GM23338 (cell line): ENCODE measurements around the gene DCUN1D2. TPM values are rescaled to one million over a fixed set of nuclear protein-coding genes. Genes with fewer than 3 reads are reported as not detected.

ENCODE experiments used
- ATAC-seq: fragments of 200-7000 bp; cut with Tn5 transposase; 3 replicates; pipeline ENCODE4 v1.9.1; 2020
- DNase-seq: peaks from one replicate; pipeline ENCODE4 v3.0.0-alpha.2; 2015; ENCODE audit warnings: low spot score
- H2AFZ ChIP-seq: fragments of 200-600 bp; sonication (generic); 2 replicates; pipeline ENCODE4 v1.8.0; 2016; ENCODE audit warnings: antibody characterized with exemption, mild to moderate bottlenecking, moderate library complexity
- H3F3A ChIP-seq: fragments of 200-600 bp; sonication (generic); replicated peaks from 2 replicates; pipeline ENCODE4 v1.8.0; 2017; ENCODE audit warnings: antibody characterized with exemption, mixed run types, low read depth
- H3K27ac ChIP-seq: fragments of 200-600 bp; sonication (generic); 2 replicates; pipeline ENCODE4 v1.6.1; 2016; ENCODE audit warnings: low read depth
- H3K27me3 ChIP-seq: fragments of 200-600 bp; sonication (generic); 2 replicates; pipeline ENCODE4 v1.8.0; 2016; ENCODE audit warnings: mild to moderate bottlenecking, mixed run types, moderate library complexity; ENCODE audit not compliant: insufficient read depth
- H3K36me3 ChIP-seq: fragments of 200-600 bp; sonication (generic); 2 replicates; pipeline ENCODE4 v1.8.0; 2016; ENCODE audit warnings: mild to moderate bottlenecking; ENCODE audit not compliant: insufficient read depth
- H3K4me1 ChIP-seq: fragments of 200-600 bp; sonication (generic); 2 replicates; pipeline ENCODE4 v1.8.0; 2016; ENCODE audit warnings: mild to moderate bottlenecking, moderate library complexity; ENCODE audit not compliant: insufficient read depth
- H3K4me2 ChIP-seq: fragments of 200-600 bp; sonication (generic); 2 replicates; pipeline ENCODE4 v1.7.1; 2017; ENCODE audit warnings: mixed run types
- H3K4me3 ChIP-seq: fragments of 200-600 bp; sonication (generic); 2 replicates; pipeline ENCODE4 v1.6.1; 2016; ENCODE audit warnings: mixed run types
- H3K79me2 ChIP-seq: fragments of 200-600 bp; sonication (generic); replicated peaks from 2 replicates; pipeline ENCODE4 v1.8.0; 2017; ENCODE audit warnings: mild to moderate bottlenecking; ENCODE audit not compliant: insufficient read depth
- H3K9me2 ChIP-seq: fragments of 200-600 bp; sonication (generic); 2 replicates; pipeline ENCODE4 v1.8.0; 2017; ENCODE audit not compliant: insufficient read depth
- H4K20me1 ChIP-seq: fragments of 200-600 bp; sonication (generic); replicated peaks from 2 replicates; pipeline ENCODE4 v1.8.0; 2017; ENCODE audit warnings: mild to moderate bottlenecking; ENCODE audit not compliant: insufficient read depth
- H3K27ac Mint-ChIP-seq: 2 replicates; pipeline ENCODE4 v1.8.0; 2020; ENCODE audit warnings: inconsistent platforms, mild to moderate bottlenecking, moderate library complexity, mixed read lengths
- H3K27me3 Mint-ChIP-seq: 3 replicates; pipeline ENCODE4 v1.8.0; 2022; ENCODE audit warnings: low read depth, mild to moderate bottlenecking, moderate library complexity, mixed read lengths, inconsistent platforms; ENCODE audit not compliant: insufficient read depth, poor library complexity
- H3K36me3 Mint-ChIP-seq: 3 replicates; pipeline ENCODE4 v1.8.0; 2021; ENCODE audit warnings: low read depth, mild to moderate bottlenecking, inconsistent platforms, moderate library complexity, mixed read lengths
- H3K4me1 Mint-ChIP-seq: 3 replicates; pipeline ENCODE4 v1.8.0; 2020; ENCODE audit warnings: mild to moderate bottlenecking, inconsistent platforms, mixed read lengths
- H3K4me3 Mint-ChIP-seq: 3 replicates; pipeline ENCODE4 v1.8.0; 2021; ENCODE audit warnings: moderate library complexity, mild to moderate bottlenecking, inconsistent platforms, mixed read lengths
- H3K9me3 Mint-ChIP-seq: 3 replicates; pipeline ENCODE4 v1.8.0; 2020; ENCODE audit warnings: moderate library complexity, mild to moderate bottlenecking, inconsistent platforms, mixed read lengths
- CREB1 ChIP-seq: fragments of 250-450 bp; sonication (Bioruptor Pico); IDR thresholded peaks from 2 replicates; pipeline ENCODE4 v1.5.0; 2020; ENCODE audit warnings: low read depth, mild to moderate bottlenecking, moderate library complexity
- EZH2 ChIP-seq: fragments of 200-600 bp; sonication (generic); IDR thresholded peaks from one replicate; pipeline ENCODE4 v1.8.0; 2017; ENCODE audit warnings: antibody characterized with exemption, mild to moderate bottlenecking, low read depth; ENCODE audit not compliant: unreplicated experiment
- EZH2phosphoT487 ChIP-seq: fragments of 200-600 bp; sonication (generic); IDR thresholded peaks from one replicate; pipeline ENCODE4 v1.8.1; 2018; ENCODE audit warnings: antibody characterized with exemption; ENCODE audit not compliant: unreplicated experiment
- JUNB ChIP-seq: IDR thresholded peaks from one replicate; pipeline ENCODE4 v1.6.1; 2016; ENCODE audit warnings: antibody characterized with exemption; ENCODE audit not compliant: unreplicated experiment
- POLR2AphosphoS5 ChIP-seq: IDR thresholded peaks from 2 replicates; pipeline ENCODE4 v1.6.1; 2016; ENCODE audit warnings: antibody characterized with exemption, low read depth
- STAT1 ChIP-seq: IDR thresholded peaks from one replicate; pipeline ENCODE4 v1.6.1; 2016; ENCODE audit warnings: antibody characterized with exemption; ENCODE audit not compliant: unreplicated experiment
- ZNF114 ChIP-seq: fragments of 250-450 bp; sonication (Bioruptor Pico); IDR thresholded peaks from 2 replicates; pipeline ENCODE4 v1.5.0; 2020; ENCODE audit warnings: mild to moderate bottlenecking, moderate library complexity
- polyA plus RNA-seq: library from polyadenylated mRNA; unstranded; fragments of >200 nt; fragmentation: Nextera tagmentation; extraction: Ambion mirVana; gene quantifications from 2 replicates; pipeline ENCODE4 v1.2.1, GENCODE V29; 2016
- total RNA-seq: library from RNA; depleted of rRNA; stranded (reverse); fragments of >200 nt; shearing (Covaris generic); gene quantifications from 2 replicates; pipeline ENCODE4 v1.2.3, GENCODE V29; 2014
- TF ChIP-seq, protein P1 (sequence below): IDR thresholded peaks from 2 replicates; pipeline ENCODE4 v1.6.1; 2016; ENCODE audit warnings: antibody characterized with exemption
- TF ChIP-seq, protein P2 (sequence below): fragments of 250-450 bp; sonication (Bioruptor Pico); IDR thresholded peaks from 2 replicates; pipeline ENCODE4 v1.5.0; 2020; ENCODE audit warnings: mild to moderate bottlenecking, moderate library complexity
- TF ChIP-seq, protein P3 (sequence below), 2 experiments: fragments of 200-600 bp in 1 of 2; sonication (generic) in 1 of 2; conservative IDR thresholded peaks; 2 replicates each; pipeline versions ENCODE4 v1.5.1 to v1.6.1; 2016 to 2017; ENCODE audit warnings: antibody characterized with exemption in 2 of 2, low read depth in 2 of 2, mild to moderate bottlenecking in 2 of 2, moderate library complexity in 1 of 2
- TF ChIP-seq, protein P4 (sequence below): IDR thresholded peaks from one replicate; pipeline ENCODE4 v1.6.1; 2018; ENCODE audit warnings: antibody characterized with exemption; ENCODE audit not compliant: unreplicated experiment

DCUN1D2 gene
- total and polyA plus RNA-seq, 2 experiments from 2014 or later = 12.3 to 38.0 TPM

DNA sequence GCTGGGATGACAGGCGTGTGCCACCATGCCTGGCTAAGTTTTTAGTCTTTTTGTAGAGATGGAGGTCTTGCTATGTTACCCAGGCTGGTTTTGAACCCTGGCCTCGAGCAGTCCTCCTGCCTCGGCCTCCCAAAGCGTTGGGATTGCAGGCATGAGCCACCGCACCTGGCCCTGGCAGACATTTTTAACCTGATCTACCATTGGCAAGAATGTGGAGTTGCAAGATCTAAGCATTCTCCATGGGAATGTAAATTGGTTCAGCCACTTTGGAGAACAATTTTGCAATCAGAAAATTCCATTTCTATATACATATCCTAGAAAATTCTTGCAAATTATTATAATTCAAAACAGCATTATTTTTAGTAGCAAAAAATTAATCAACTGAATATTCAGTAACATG lies 24.3 kb upstream of the DCUN1D2 start:
- TF ChIP-seq, protein P1, sequence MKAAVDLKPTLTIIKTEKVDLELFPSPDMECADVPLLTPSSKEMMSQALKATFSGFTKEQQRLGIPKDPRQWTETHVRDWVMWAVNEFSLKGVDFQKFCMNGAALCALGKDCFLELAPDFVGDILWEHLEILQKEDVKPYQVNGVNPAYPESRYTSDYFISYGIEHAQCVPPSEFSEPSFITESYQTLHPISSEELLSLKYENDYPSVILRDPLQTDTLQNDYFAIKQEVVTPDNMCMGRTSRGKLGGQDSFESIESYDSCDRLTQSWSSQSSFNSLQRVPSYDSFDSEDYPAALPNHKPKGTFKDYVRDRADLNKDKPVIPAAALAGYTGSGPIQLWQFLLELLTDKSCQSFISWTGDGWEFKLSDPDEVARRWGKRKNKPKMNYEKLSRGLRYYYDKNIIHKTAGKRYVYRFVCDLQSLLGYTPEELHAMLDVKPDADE = no peak
- no peak for TF ChIP-seq JUNB
- TF ChIP-seq, protein P2, sequence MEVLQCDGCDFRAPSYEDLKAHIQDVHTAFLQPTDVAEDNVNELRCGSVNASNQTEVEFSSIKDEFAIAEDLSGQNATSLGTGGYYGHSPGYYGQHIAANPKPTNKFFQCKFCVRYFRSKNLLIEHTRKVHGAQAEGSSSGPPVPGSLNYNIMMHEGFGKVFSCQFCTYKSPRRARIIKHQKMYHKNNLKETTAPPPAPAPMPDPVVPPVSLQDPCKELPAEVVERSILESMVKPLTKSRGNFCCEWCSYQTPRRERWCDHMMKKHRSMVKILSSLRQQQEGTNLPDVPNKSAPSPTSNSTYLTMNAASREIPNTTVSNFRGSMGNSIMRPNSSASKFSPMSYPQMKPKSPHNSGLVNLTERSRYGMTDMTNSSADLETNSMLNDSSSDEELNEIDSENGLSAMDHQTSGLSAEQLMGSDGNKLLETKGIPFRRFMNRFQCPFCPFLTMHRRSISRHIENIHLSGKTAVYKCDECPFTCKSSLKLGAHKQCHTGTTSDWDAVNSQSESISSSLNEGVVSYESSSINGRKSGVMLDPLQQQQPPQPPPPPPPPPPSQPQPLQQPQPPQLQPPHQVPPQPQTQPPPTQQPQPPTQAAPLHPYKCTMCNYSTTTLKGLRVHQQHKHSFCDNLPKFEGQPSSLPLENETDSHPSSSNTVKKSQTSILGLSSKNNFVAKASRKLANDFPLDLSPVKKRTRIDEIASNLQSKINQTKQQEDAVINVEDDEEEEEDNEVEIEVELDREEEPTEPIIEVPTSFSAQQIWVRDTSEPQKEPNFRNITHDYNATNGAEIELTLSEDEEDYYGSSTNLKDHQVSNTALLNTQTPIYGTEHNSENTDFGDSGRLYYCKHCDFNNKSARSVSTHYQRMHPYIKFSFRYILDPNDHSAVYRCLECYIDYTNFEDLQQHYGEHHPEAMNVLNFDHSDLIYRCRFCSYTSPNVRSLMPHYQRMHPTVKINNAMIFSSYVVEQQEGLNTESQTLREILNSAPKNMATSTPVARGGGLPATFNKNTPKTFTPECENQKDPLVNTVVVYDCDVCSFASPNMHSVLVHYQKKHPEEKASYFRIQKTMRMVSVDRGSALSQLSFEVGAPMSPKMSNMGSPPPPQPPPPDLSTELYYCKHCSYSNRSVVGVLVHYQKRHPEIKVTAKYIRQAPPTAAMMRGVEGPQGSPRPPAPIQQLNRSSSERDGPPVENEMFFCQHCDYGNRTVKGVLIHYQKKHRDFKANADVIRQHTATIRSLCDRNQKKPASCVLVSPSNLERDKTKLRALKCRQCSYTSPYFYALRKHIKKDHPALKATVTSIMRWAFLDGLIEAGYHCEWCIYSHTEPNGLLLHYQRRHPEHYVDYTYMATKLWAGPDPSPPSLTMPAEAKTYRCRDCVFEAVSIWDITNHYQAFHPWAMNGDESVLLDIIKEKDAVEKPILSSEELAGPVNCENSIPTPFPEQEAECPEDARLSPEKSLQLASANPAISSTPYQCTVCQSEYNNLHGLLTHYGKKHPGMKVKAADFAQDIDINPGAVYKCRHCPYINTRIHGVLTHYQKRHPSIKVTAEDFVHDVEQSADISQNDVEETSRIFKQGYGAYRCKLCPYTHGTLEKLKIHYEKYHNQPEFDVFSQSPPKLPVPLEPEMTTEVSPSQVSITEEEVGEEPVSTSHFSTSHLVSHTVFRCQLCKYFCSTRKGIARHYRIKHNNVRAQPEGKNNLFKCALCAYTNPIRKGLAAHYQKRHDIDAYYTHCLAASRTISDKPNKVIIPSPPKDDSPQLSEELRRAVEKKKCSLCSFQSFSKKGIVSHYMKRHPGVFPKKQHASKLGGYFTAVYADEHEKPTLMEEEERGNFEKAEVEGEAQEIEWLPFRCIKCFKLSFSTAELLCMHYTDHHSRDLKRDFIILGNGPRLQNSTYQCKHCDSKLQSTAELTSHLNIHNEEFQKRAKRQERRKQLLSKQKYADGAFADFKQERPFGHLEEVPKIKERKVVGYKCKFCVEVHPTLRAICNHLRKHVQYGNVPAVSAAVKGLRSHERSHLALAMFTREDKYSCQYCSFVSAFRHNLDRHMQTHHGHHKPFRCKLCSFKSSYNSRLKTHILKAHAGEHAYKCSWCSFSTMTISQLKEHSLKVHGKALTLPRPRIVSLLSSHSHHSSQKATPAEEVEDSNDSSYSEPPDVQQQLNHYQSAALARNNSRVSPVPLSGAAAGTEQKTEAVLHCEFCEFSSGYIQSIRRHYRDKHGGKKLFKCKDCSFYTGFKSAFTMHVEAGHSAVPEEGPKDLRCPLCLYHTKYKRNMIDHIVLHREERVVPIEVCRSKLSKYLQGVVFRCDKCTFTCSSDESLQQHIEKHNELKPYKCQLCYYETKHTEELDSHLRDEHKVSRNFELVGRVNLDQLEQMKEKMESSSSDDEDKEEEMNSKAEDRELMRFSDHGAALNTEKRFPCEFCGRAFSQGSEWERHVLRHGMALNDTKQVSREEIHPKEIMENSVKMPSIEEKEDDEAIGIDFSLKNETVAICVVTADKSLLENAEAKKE (CRISPR knock-in tag) = no peak
- TF ChIP-seq, protein P3, sequence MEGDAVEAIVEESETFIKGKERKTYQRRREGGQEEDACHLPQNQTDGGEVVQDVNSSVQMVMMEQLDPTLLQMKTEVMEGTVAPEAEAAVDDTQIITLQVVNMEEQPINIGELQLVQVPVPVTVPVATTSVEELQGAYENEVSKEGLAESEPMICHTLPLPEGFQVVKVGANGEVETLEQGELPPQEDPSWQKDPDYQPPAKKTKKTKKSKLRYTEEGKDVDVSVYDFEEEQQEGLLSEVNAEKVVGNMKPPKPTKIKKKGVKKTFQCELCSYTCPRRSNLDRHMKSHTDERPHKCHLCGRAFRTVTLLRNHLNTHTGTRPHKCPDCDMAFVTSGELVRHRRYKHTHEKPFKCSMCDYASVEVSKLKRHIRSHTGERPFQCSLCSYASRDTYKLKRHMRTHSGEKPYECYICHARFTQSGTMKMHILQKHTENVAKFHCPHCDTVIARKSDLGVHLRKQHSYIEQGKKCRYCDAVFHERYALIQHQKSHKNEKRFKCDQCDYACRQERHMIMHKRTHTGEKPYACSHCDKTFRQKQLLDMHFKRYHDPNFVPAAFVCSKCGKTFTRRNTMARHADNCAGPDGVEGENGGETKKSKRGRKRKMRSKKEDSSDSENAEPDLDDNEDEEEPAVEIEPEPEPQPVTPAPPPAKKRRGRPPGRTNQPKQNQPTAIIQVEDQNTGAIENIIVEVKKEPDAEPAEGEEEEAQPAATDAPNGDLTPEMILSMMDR (conservative IDR thresholded peaks at IDR 0.05; ENCODE audit: low read depth in 2 of 2) = no peak
- TF ChIP-seq POLR2AphosphoS5 = no peak
- TF ChIP-seq ZNF114 (CRISPR knock-in tag) = no peak
- TF ChIP-seq, protein P4, sequence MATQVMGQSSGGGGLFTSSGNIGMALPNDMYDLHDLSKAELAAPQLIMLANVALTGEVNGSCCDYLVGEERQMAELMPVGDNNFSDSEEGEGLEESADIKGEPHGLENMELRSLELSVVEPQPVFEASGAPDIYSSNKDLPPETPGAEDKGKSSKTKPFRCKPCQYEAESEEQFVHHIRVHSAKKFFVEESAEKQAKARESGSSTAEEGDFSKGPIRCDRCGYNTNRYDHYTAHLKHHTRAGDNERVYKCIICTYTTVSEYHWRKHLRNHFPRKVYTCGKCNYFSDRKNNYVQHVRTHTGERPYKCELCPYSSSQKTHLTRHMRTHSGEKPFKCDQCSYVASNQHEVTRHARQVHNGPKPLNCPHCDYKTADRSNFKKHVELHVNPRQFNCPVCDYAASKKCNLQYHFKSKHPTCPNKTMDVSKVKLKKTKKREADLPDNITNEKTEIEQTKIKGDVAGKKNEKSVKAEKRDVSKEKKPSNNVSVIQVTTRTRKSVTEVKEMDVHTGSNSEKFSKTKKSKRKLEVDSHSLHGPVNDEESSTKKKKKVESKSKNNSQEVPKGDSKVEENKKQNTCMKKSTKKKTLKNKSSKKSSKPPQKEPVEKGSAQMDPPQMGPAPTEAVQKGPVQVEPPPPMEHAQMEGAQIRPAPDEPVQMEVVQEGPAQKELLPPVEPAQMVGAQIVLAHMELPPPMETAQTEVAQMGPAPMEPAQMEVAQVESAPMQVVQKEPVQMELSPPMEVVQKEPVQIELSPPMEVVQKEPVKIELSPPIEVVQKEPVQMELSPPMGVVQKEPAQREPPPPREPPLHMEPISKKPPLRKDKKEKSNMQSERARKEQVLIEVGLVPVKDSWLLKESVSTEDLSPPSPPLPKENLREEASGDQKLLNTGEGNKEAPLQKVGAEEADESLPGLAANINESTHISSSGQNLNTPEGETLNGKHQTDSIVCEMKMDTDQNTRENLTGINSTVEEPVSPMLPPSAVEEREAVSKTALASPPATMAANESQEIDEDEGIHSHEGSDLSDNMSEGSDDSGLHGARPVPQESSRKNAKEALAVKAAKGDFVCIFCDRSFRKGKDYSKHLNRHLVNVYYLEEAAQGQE = no peak
- no peak for TF ChIP-seq EZH2
- no peak for TF ChIP-seq EZH2phosphoT487
- no peak for TF ChIP-seq STAT1
- TF ChIP-seq CREB1 = no peak
- Mint-ChIP-seq H3K36me3 (peaks cover 18% of the 10 kb centered on the region; the same call in 2 of the 3 replicates), H3K27me3 (no peaks in the 10 kb centered on the region), H3K9me3 (no peaks in the 10 kb centered on the region), H3K27ac (no peak overlapping the region), H3K4me1 (no peaks in the 10 kb centered on the region), H3K4me3 (no peak overlapping the region)
- no peak overlapping the region for H2AFZ ChIP-seq
- H3K4me3 ChIP-seq = no peak overlapping the region
- DNase-seq (no peak), ATAC-seq (no peak)
- no peaks in the 10 kb centered on the region for H3K27me3 ChIP-seq
- 0 out of 2 replicates have a peak, but pooled peaks cover 3% of the 10 kb centered on the region for H3F3A ChIP-seq
- H3K4me2 ChIP-seq = no peak overlapping the region
- H3K4me1 ChIP-seq = no peaks in the 10 kb centered on the region
- 0 out of 2 replicates have a peak, but pooled peaks cover 5% of the 10 kb centered on the region for H3K36me3 ChIP-seq
- H3K79me2 ChIP-seq = no peaks in the 10 kb centered on the region
- no peaks in the 10 kb centered on the region for H3K9me2 ChIP-seq
- peaks cover 5% of the 10 kb centered on the region; the same call in 1 of the 2 replicates for H4K20me1 ChIP-seq
- no peak overlapping the region for H3K27ac ChIP-seq
